Measurements from ENCODE around the gene SEPTIN8.

DNA sequence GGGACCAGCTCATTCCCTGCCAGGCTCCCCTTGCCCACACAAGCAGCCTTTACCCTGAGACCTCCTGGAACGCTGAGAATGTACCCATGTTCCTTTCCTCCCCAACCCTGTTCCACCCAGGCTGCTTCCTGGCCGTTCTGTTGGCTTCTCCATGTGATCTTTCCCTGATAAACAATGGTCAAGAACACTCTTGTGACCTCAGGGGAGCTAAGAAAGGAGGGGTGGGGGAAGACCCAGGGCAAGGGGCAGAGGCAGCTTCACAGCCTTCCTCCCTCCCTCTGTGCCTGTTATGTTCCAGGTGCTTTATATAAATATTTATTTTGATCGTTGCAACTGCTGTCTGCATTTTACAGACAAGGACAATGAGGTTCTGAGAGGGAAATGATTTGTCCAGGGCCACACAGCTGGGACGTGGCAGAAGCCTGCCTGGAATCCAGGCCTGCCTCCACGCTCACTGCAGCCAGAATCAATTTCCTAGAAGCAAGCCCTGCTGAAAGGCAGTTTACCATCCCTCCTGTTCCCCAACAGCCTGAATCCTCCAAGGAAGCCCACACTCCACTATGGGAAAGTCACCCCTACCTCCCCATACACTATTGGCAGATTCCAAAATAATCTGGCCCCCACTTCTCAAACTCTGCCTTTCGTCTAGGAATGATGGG, 49.5 kb upstream of the SEPTIN8 start:
- TF ChIP-seq, protein P1, sequence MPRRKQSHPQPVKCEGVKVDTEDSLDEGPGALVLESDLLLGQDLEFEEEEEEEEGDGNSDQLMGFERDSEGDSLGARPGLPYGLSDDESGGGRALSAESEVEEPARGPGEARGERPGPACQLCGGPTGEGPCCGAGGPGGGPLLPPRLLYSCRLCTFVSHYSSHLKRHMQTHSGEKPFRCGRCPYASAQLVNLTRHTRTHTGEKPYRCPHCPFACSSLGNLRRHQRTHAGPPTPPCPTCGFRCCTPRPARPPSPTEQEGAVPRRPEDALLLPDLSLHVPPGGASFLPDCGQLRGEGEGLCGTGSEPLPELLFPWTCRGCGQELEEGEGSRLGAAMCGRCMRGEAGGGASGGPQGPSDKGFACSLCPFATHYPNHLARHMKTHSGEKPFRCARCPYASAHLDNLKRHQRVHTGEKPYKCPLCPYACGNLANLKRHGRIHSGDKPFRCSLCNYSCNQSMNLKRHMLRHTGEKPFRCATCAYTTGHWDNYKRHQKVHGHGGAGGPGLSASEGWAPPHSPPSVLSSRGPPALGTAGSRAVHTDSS (tag by site-specific recombination; IDR thresholded peaks at IDR 0.05) = no peak
- TF ChIP-seq, protein P2, sequence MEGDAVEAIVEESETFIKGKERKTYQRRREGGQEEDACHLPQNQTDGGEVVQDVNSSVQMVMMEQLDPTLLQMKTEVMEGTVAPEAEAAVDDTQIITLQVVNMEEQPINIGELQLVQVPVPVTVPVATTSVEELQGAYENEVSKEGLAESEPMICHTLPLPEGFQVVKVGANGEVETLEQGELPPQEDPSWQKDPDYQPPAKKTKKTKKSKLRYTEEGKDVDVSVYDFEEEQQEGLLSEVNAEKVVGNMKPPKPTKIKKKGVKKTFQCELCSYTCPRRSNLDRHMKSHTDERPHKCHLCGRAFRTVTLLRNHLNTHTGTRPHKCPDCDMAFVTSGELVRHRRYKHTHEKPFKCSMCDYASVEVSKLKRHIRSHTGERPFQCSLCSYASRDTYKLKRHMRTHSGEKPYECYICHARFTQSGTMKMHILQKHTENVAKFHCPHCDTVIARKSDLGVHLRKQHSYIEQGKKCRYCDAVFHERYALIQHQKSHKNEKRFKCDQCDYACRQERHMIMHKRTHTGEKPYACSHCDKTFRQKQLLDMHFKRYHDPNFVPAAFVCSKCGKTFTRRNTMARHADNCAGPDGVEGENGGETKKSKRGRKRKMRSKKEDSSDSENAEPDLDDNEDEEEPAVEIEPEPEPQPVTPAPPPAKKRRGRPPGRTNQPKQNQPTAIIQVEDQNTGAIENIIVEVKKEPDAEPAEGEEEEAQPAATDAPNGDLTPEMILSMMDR (tag by site-specific recombination; IDR thresholded peaks at IDR 0.05) = no peak
- TF ChIP-seq, protein P3, sequence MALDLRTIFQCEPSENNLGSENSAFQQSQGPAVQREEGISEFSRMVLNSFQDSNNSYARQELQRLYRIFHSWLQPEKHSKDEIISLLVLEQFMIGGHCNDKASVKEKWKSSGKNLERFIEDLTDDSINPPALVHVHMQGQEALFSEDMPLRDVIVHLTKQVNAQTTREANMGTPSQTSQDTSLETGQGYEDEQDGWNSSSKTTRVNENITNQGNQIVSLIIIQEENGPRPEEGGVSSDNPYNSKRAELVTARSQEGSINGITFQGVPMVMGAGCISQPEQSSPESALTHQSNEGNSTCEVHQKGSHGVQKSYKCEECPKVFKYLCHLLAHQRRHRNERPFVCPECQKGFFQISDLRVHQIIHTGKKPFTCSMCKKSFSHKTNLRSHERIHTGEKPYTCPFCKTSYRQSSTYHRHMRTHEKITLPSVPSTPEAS (tag by site-specific recombination; IDR thresholded peaks at IDR 0.05) = no peak
- no peak for TF ChIP-seq ZNF202 (tag by site-specific recombination; IDR thresholded peaks at IDR 0.05; ENCODE audit: borderline replicate concordance)
- TF ChIP-seq, protein P4, sequence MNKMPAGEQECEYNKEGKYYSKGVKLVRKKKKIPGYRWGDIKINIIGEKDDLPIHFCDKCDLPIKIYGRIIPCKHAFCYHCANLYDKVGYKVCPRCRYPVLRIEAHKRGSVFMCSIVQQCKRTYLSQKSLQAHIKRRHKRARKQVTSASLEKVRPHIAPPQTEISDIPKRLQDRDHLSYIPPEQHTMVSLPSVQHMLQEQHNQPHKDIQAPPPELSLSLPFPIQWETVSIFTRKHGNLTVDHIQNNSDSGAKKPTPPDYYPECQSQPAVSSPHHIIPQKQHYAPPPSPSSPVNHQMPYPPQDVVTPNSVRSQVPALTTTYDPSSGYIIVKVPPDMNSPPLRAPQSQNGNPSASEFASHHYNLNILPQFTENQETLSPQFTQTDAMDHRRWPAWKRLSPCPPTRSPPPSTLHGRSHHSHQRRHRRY (tag by site-specific recombination; IDR thresholded peaks at IDR 0.05) = no peak
- no peak for TF ChIP-seq ZNF629 (tag by site-specific recombination; IDR thresholded peaks at IDR 0.05)
- TF ChIP-seq ZNF132 (tag by site-specific recombination; IDR thresholded peaks at IDR 0.05; ENCODE audit: borderline replicate concordance) = no peak
